Measurements from ENCODE around the gene SH3PXD2A. TPM values are rescaled to one million over a fixed set of nuclear protein-coding genes. Genes with fewer than 3 reads are reported as not detected.

The SH3PXD2A gene
- total RNA-seq, 1 experiment from 2014 or later, result 4.5 TPM

- H3K9me3 Mint-ChIP-seq, result no peaks in the 10 kb centered on the region
- H3K4me1 Mint-ChIP-seq, result peaks cover 12 to 38% of the 10 kb centered on the region in 2 experiments
- Histone ChIP-seq H3K4ac (ENCODE audit: low read depth, low read length) (no peak overlapping the region), H3K9me3 (ENCODE audit: control insufficient read depth, low read depth, low read length) (no peaks in the 10 kb centered on the region), H3K23me2 (ENCODE audit: insufficient read length, low read depth, low read length, poor library complexity, severe bottlenecking) (no peaks in the 10 kb centered on the region), H2AFZ (ENCODE audit: low read length) (no peak overlapping the region), H3T11ph (ENCODE audit: low read length) (no peak overlapping the region), H3K27me3 (ENCODE audit: insufficient read depth, low read length) (no peaks in the 10 kb centered on the region), H3K9ac (ENCODE audit: extremely low read depth, insufficient read length, low read length) (no peak overlapping the region), H4K5ac (ENCODE audit: insufficient read length, low read depth, low read length) (no peak overlapping the region), H2BK20ac (ENCODE audit: low read depth, low read length, poor library complexity, severe bottlenecking) (no peak overlapping the region), H3K14ac (ENCODE audit: insufficient read depth, low read length) (peak overlapping the region; percentile 17; the same call in 1 of the 2 replicates), H2BK12ac (ENCODE audit: insufficient read length, low read depth, low read length) (no peak overlapping the region), H3K23ac (ENCODE audit: insufficient read length, low read depth, low read length) (no peak overlapping the region), H3K79me1 (ENCODE audit: insufficient read depth, low read depth, low read length, poor library complexity, severe bottlenecking) (no peaks in the 10 kb centered on the region), H4K91ac (ENCODE audit: insufficient read length, low read depth, low read length) (no peak overlapping the region), H3K18ac (ENCODE audit: insufficient read length, low read depth, low read length) (no peak overlapping the region), H4K20me1 (ENCODE audit: control insufficient read depth, insufficient read depth, insufficient read length) (no peaks in the 10 kb centered on the region), H3K27ac (ENCODE audit: insufficient read length, low read depth, low read length) (no peak overlapping the region), H2BK120ac (ENCODE audit: low read depth, low read length, poor library complexity, severe bottlenecking) (no peak overlapping the region), H3K79me2 (ENCODE audit: insufficient read depth, low read length) (no peaks in the 10 kb centered on the region), H3K4me2 (ENCODE audit: insufficient read depth, insufficient read length, low read length) (no peak overlapping the region), H2BK5ac (ENCODE audit: insufficient read length, low read length) (no peak overlapping the region), H3K56ac (ENCODE audit: insufficient read length, low read depth, low read length) (no peak overlapping the region), H3K4me1 (ENCODE audit: insufficient read depth, low read length) (no peaks in the 10 kb centered on the region), H4K8ac (replicated peaks; ENCODE audit: insufficient read length, low read depth, low read length) (no peak overlapping the region), H2AK5ac (ENCODE audit: insufficient read length, low read length) (no peak overlapping the region), H2BK15ac (ENCODE audit: low read depth, low read length) (no peak overlapping the region)
- TF ChIP-seq CTCF (conservative IDR thresholded peaks at IDR 0.05), result no peak
- WGBS (ENCODE audit: extremely low coverage, insufficient read length, low lambda C conversion rate), result no CpG with 5 or more reads among the region's 9 CpGs
- DNase-seq, result no peak
- H3K4me3 Mint-ChIP-seq, result no peak overlapping the region
- H3K36me3 Mint-ChIP-seq (ENCODE audit: insufficient read depth in 1 of 3, low read depth in 3 of 3), result no peaks in the 10 kb centered on the region; a peak in 2 of 7 replicates
- H3K27ac Mint-ChIP-seq, result no peak overlapping the region
- peaks cover 2% of the 10 kb centered on the region for H3K27me3 Mint-ChIP-seq (ENCODE audit: low read depth)
Measured at GRCh38 chr10:103784723-103785418, 70.5 kb downstream of the SH3PXD2A start.

Measured in H9 (cell line).